HS-5 (cell line): Measurements from ENCODE around the gene FCER1G.
A peak's percentile ranks its signal among the peaks of the same experiment; 100 is the strongest.
"Not testable (repeated sequence)": the region's sequence is repeated elsewhere in the genome, so short reads cannot be mapped to it uniquely, and the experiment has no call there.

Experiments used
- DNase-seq: peaks from one replicate; pipeline ENCODE4 v3.0.0-alpha.2; 2012; ENCODE audit warnings: low read depth

FCER1G gene

GRCh38 chr1:161229896-161230295, 14.8 kb downstream of the FCER1G start:
- DNase-seq = no peak

GRCh38 chr1:161230762-161231161, 15.7 kb downstream of the FCER1G start:
- DNase-seq = no peak

DNA sequence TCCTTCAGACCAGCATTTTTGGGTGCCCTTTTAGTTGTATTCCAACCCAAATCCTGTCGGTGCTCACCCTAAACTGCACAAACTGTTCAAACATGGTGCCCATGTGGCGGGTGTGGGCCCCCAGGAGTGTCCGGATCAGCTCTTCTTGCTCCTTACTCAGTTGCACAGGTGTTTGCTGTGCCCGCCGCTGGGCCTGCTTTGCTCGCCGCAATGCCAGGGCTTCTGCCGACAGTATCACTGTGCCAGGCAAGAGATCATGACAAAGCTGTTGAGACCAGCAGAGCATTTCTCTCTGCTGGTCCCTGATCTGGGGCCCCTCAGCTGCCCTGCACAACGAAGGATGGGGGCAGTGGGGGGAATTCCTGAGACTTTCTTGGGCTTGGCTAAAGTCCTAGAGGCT, 18.0 kb downstream of the FCER1G start:
- DNase-seq = no peak

DNA sequence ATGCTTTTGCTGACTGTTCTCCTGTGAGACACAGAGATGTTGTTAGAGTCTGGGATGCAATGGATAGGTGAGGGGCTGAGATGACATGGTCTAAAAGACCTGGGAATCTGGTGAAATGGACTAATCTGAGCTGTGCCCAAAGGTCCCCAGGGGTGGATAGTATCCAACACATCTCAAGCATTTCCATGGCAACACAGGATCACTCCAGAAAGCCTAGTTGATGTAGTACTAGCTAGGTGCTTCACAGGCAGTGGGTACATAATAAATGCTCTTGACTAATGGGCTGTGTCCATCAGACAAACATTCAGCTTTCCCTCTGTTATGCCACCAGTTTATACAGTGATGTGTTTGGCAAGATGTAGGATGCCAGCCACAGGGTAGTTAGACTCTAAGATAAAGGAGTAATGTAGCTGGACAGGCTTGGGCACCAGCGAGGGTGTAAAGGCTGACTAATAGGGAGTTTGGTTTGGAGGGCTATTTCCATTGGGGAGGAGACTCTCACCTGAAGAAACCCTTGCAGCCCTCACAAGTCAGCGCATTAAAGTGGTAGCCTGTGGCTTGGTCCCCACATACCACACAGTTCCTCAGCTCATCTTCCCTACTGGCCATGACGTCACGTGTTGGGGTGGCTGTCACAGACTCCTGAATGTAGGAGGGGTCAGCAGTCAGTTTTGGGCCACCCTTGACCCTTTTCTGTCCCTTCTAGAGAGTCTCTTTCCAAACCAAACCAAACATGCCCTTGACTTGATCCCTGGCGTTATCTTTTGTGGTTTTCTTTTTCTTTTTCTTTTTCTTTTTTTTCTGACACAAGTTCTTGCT, 21.1 kb downstream of the FCER1G start:
- DNase-seq = no peak

DNA sequence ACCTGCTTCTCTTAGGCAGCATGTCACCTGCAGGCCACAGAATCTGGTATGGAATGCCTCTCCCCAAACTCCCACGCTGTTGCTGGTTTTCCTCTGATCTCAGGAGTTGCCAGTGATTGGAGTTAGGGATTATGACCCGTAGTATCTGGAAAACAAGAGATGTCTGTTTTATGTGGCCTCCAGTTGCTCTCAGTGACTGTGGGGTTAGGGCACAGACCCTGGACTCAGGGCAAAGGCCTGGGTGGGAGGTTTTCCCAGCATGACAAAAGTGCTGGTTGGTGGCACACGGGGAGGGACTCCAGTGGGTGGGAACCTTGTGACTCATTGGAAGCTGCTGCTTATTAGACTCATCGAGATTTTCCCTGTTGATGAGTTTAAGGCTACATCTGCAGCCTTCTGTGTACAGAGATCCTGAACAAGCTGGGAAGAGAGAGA, 23.0 kb downstream of the FCER1G start, which contains the start of gene NR1I3:
NR1I3 (minus strand) TSS at position 165 of the 435 bp plus-strand sequence. CDS start 1,638 bp downstream, outside the sequence.
- DNase-seq = no peak

- no peak for DNase-seq
These were observed 26.6 kb downstream of the FCER1G start for GRCh38 chr1:161241682-161242081.

DNA sequence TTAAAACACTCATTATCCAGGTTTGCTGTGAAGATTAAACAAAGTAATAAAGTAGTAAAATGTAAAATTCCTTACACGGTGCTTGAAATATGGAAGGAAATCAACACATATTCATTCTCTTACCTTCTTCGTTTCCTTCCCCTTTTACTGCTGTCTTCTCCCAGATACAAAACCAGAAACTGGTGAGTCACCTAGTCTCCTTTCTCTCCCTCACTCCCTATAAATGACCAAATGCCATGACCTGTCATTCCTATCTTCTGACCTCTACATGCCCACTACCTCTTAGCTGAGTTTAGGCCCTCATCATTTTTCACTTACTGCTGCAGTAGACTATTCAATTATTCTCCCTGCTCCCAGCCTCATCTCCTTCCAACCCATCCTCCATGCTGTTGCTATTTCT, 27.2 kb downstream of the FCER1G start:
- peak; percentile 23 for DNase-seq

DNA sequence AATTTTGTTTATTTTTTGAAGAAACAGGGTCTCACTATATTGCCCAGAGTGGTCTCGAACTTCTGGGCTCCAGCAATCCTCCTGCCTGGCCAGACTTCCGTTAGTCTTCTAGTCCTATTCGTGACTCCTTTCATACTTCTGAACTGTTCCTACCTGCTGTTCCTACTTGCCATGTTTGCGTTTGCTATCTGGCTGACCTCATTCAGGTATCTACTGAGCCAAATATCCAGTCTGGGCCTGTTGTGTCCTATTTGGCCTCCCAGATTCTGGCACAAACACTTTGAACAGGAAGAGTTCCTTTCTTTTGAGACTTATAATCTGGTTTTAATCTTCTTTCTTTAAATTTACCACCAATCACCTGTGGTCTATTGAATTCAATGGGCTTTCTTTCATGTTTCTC, 29.8 kb downstream of the FCER1G start:
- no peak for DNase-seq

GRCh38 chr1:161250100-161250499, 35.0 kb downstream of the FCER1G start:
- DNase-seq = not testable (repeated sequence)

DNA sequence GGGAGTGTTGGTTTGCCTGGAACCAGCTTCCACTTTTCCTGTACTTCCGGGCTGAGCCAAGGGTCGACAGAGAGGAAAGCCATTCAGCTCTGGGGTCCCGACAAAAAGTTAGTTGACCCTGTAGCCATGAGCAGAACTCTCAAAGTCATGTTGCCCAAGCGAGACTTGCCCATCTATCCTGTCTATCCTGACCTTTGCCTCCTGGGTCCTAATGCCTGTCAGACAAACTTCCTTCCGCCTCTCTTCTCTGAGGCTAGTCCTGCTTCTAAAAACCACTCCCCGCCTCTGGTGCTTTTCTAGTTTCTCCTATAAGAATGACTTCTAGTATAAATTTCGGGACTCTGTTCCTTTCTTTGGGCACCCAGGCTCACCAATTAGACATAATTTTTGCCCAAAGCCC, 35.7 kb downstream of the FCER1G start:
- DNase-seq = no peak

DNA sequence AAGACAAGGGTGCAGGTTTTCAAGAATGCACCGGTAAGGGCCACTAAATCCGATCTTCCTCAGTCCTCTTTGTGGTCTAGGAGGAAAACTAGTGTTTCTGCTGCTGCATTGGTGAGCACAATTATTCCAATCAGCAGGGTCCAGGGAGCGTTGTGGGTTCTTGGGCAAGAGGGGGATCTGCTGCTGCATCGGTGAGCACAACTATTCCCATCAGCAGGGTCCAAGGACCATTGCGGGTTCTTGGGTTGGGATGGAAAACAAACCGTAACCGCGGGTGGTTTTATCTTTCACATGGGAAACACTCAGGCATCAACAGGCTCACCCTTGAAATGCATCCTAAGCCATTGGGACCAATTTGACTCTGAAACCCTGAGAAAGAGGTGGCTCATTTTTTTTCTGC, 36.5 kb downstream of the FCER1G start:
- DNase-seq = no peak

DNA sequence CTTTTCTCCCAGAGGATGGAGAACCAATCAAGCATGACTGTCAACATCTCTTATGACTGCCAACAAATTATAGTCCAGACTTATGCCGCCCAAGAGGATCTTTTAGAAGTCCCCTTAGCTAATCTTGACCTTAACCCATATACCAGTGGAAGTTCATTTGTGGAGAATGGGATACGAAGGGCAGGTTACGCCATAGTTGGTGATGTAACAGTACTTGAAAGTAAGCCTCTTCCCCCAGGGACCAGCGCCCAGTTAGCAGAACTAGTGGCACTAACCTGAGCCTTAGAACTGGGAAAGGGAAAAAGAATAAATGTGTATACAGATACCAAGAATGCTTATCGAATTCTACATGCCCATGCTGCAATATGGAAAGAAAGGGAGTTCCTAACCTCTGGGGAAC, 40.2 kb downstream of the FCER1G start:
- not testable (repeated sequence) for DNase-seq

DNA sequence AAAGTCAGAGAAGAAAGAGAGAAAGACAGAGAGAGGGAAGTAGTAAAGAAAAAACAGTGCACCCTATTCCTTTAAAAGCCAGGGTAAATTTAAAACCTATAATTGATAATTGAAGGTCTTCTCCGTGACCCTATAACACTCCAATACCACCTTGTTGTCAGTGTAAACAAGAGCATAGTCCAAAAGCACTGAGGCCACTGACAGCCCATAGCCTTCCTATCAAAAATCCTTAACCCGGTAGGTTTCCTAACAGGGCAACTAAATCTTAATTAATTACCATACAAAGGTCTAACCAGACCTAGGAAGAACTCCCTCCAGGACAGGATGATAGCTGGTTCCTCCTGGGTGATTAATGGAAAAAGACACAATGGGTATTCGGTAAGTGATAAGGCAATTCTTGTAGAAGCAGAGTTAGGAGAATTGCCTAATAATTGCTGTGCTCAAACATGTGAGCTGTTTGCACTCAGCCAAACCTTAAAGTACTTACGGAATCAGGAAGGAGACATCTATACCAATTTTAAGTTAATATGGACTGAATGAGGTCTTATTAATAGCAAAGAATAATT, 40.9 kb downstream of the FCER1G start:
- DNase-seq = not testable (repeated sequence)

DNA sequence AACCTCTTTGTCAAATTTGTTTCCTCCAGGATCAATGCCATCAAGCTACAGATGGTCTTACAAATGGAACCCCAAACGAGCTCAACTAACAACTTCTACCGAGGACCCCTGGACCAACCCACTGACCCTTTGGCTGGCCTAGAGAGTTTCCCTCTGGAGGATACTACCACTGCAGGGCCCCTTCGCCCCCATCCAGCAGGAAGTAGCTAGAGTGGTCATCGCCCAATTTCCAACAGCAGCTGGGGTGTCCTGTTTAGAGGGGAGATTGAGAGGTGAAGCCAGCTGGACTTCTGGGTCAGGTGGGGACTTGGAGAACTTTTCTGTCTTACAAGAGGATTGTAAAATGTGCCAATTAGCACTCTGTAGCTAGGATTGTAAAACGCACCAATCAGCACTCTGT, 42.0 kb downstream of the FCER1G start:
- not testable (repeated sequence) for DNase-seq

GRCh38 chr1:161258439-161259344, 43.6 kb downstream of the FCER1G start, which contains the start of gene PCP4L1:
Gene PCP4L1 (plus strand): TSS chr1:161258745. CDS start chr1:161258975, 230 bp downstream.
- no peak for DNase-seq

GRCh38 chr1:161259345-161259702, 44.2 kb downstream of the FCER1G start:
- DNase-seq = no peak

GRCh38 chr1:161259765-161260164, 44.7 kb downstream of the FCER1G start:
- no peak for DNase-seq

DNA sequence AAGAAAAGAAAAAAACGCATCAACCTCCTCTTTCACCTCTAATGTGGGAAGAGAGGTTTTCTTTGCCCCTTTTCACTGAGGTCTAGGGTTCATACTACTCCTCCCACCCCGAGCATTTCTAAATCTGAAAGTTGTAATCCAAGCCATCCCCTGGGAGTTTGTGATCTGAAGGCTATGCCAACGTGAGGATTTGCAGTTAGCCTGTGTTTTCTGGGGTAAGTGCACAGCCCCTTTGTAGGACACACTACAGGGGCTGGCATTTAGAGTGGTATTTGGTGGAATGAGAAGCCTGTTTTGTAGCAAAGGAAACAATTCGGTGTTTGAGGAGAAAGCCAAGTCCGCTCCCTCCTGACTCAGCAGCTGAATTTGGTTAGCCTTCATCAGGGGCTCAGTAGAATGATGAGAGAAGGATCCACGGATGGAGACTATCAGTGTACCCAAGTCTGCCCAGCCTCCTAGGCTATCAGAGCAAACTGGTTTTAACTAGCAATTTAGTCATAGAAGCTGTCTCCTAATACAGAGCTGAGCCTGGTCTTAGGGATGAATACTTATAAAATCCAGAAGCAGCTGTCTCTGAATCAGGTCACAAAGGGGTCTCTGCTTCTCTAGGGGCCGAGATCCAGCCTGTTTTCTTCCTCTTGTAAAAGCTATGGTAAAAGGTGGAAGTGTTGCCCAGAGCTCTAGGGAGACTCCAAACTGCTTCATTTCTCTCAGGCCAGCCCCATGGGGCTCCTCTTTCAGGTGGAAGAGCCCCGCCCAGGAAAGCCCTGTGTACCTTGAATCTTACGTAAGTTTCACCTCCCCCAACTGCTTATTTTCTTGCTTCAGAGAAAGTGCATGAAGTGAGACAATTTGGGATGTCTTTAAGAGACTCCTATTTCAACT, 45.5 kb downstream of the FCER1G start:
- no peak for DNase-seq

- no peak for DNase-seq
These were observed 46.5 kb downstream of the FCER1G start for GRCh38 chr1:161261261-161262235.

DNA sequence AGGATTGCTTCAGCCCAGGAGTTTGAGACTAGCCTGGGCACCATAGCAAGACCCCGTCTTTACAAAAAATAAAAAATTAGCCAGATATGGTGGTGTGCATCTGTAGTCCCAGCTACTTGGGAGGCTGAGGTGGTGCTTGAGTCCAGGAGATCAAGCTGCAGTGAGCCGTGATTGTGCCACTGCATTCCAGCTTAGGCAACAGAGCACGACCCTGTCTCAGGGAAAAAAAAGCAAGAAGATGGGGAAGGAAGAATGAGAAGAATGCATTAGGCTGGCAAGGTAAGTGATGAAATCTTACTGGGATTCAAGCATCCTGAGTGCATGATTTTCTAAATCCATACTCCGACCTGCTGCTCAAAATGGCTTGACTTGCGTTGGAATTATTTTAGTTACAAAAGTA, 50.2 kb downstream of the FCER1G start:
- no peak for DNase-seq
